SK-N-SH treated with all-trans-retinoic acid at 6 μM for 48 hours (cell line): ENCODE results near the gene MRTFA.
A peak's percentile ranks its signal among the peaks of the same experiment; 100 is the strongest.

Source experiments
- ATAC-seq: fragments of 200-7000 bp; cut with Tn5 transposase; 3 replicates; pipeline ENCODE4 v1.9.1; 2020; ENCODE audit warnings: mild to moderate bottlenecking, moderate library complexity
- ARNTL ChIP-seq: fragments of 450-650 bp; formaldehyde crosslinking; IDR thresholded peaks from 2 replicates; pipeline ENCODE4 v1.5.0; 2020; ENCODE audit warnings: low read depth, mild to moderate bottlenecking, moderate library complexity, borderline replicate concordance
- BACH2 ChIP-seq: fragments of 250-450 bp; sonication (Bioruptor Pico); IDR thresholded peaks from 2 replicates; pipeline ENCODE4 v1.9.0; 2021; ENCODE audit warnings: mild to moderate bottlenecking, borderline replicate concordance
- CREB5 ChIP-seq: fragments of 250-450 bp; sonication (Bioruptor Pico); IDR thresholded peaks from 2 replicates; pipeline ENCODE4 v1.5.1; 2020; ENCODE audit warnings: low read depth, mild to moderate bottlenecking, moderate library complexity
- CSDC2 ChIP-seq: fragments of 250-450 bp; sonication (Bioruptor Pico); IDR thresholded peaks from 2 replicates; pipeline ENCODE4 v1.5.0; 2020; ENCODE audit warnings: mild to moderate bottlenecking, moderate library complexity
- CSRNP3 ChIP-seq: fragments of 250-450 bp; sonication (Bioruptor Pico); IDR thresholded peaks from 2 replicates; pipeline ENCODE4 v1.5.1; 2021; ENCODE audit warnings: mild to moderate bottlenecking, moderate library complexity
- ESRRG ChIP-seq: fragments of 250-450 bp; sonication (Bioruptor Pico); IDR thresholded peaks from 2 replicates; pipeline ENCODE4 v1.6.1; 2021; ENCODE audit warnings: mild to moderate bottlenecking
- GLIS3 ChIP-seq: fragments of 250-450 bp; sonication (Bioruptor Pico); IDR thresholded peaks from 2 replicates; pipeline ENCODE4 v1.5.0; 2020; ENCODE audit warnings: mild to moderate bottlenecking, moderate library complexity
- ISL1 ChIP-seq: fragments of 250-450 bp; sonication (Bioruptor Pico); IDR thresholded peaks from 2 replicates; pipeline ENCODE4 v2.1.2; 2022; ENCODE audit warnings: mild to moderate bottlenecking, moderate library complexity
- OSR1 ChIP-seq: fragments of 250-450 bp; sonication (Bioruptor Pico); IDR thresholded peaks from 2 replicates; pipeline ENCODE4 v1.8.0; 2022; ENCODE audit warnings: moderate library complexity, mild to moderate bottlenecking, inconsistent platforms
- PATZ1 ChIP-seq: fragments of 250-450 bp; sonication (Bioruptor Pico); IDR thresholded peaks from 2 replicates; pipeline ENCODE4 v1.8.0; 2020; ENCODE audit warnings: mild to moderate bottlenecking, moderate library complexity, borderline replicate concordance
- POU6F1 ChIP-seq: fragments of 250-450 bp; sonication (Bioruptor Pico); IDR thresholded peaks from 2 replicates; pipeline ENCODE4 v1.8.0; 2021; ENCODE audit warnings: low read depth, mild to moderate bottlenecking, moderate library complexity, borderline replicate concordance
- PPARA ChIP-seq: fragments of 250-450 bp; sonication (Bioruptor Pico); IDR thresholded peaks from 2 replicates; pipeline ENCODE4 v1.5.0; 2020; ENCODE audit warnings: mild to moderate bottlenecking, borderline replicate concordance
- RARB ChIP-seq: fragments of 250-450 bp; sonication (Bioruptor Pico); IDR thresholded peaks from 2 replicates; pipeline ENCODE4 v1.8.0; 2021; ENCODE audit warnings: mild to moderate bottlenecking, moderate library complexity
- SNAI2 ChIP-seq: fragments of 250-450 bp; sonication (Bioruptor Pico); IDR thresholded peaks from 2 replicates; pipeline ENCODE4 v1.5.0; 2020; ENCODE audit warnings: mild to moderate bottlenecking, moderate library complexity
- TCF4 ChIP-seq: fragments of 250-450 bp; sonication (Bioruptor Pico); IDR thresholded peaks from 2 replicates; pipeline ENCODE4 v1.8.0; 2021; ENCODE audit warnings: mild to moderate bottlenecking, moderate library complexity, borderline replicate concordance
- TSHZ2 ChIP-seq: fragments of 250-450 bp; sonication (Bioruptor Pico); IDR thresholded peaks from 2 replicates; pipeline ENCODE4 v1.5.0; 2020; ENCODE audit warnings: mild to moderate bottlenecking, moderate library complexity
- ZC3H10 ChIP-seq: fragments of 250-450 bp; sonication (Bioruptor Pico); IDR thresholded peaks from 2 replicates; pipeline ENCODE4 v1.5.1; 2021; ENCODE audit warnings: mild to moderate bottlenecking, moderate library complexity
- ZFP3 ChIP-seq: fragments of 250-450 bp; sonication (Bioruptor Pico); IDR thresholded peaks from 2 replicates; pipeline ENCODE4 v1.5.0; 2020; ENCODE audit warnings: mild to moderate bottlenecking, moderate library complexity
- ZFP30 ChIP-seq: fragments of 450-650 bp; formaldehyde crosslinking; IDR thresholded peaks from 2 replicates; pipeline ENCODE4 v1.5.0; 2022; ENCODE audit warnings: mild to moderate bottlenecking, moderate library complexity
- ZNF565 ChIP-seq: fragments of 450-650 bp; formaldehyde crosslinking; conservative IDR thresholded peaks from 2 replicates; pipeline ENCODE4 v1.5.0; 2020; ENCODE audit warnings: low read depth, mild to moderate bottlenecking, moderate library complexity
- ZNF70 ChIP-seq: fragments of 450-650 bp; formaldehyde crosslinking; IDR thresholded peaks from 2 replicates; pipeline ENCODE4 v1.5.0; 2020; ENCODE audit warnings: mild to moderate bottlenecking, moderate library complexity
- ZNF8 ChIP-seq: fragments of 450-650 bp; formaldehyde crosslinking; IDR thresholded peaks from 2 replicates; pipeline ENCODE4 v1.5.0; 2020; ENCODE audit warnings: mild to moderate bottlenecking, moderate library complexity

MRTFA gene

GRCh38 chr22:40526960-40527359 is 109.6 kb downstream of the MRTFA start:
- no peak for TF ChIP-seq POU6F1 (CRISPR knock-in tag)
- TF ChIP-seq ZFP30 (CRISPR knock-in tag) = no peak
- TF ChIP-seq RARB (CRISPR knock-in tag) = no peak
- no peak for TF ChIP-seq PATZ1 (CRISPR knock-in tag)
- no peak for TF ChIP-seq ZFP3
- no peak for TF ChIP-seq CSRNP3
- TF ChIP-seq ZNF70 = no peak
- no peak for TF ChIP-seq CREB5
- TF ChIP-seq BACH2 (CRISPR knock-in tag) = no peak
- TF ChIP-seq ARNTL (CRISPR knock-in tag) = no peak
- no peak for TF ChIP-seq GLIS3
- TF ChIP-seq ESRRG (CRISPR knock-in tag) = no peak
- TF ChIP-seq, all 23 proteins: peak for 0
- ATAC-seq = no peak

GRCh38 chr22:40525250-40525884 is 111.2 kb downstream of the MRTFA start:
- TF ChIP-seq GLIS3 = no peak
- TF ChIP-seq ISL1 (CRISPR knock-in tag) = no peak
- TF ChIP-seq ZFP3 = no peak
- TF ChIP-seq TSHZ2 = no peak
- TF ChIP-seq TCF4 (CRISPR knock-in tag) = no peak
- no peak for TF ChIP-seq OSR1 (CRISPR knock-in tag)
- TF ChIP-seq, all 23 proteins: peak for 0
- ATAC-seq = peak; percentile 54

GRCh38 chr22:40524392-40525249 is 111.9 kb downstream of the MRTFA start:
- ATAC-seq = no peak
- no peak for TF ChIP-seq RARB (CRISPR knock-in tag)
- TF ChIP-seq ZC3H10 (CRISPR knock-in tag) = no peak
- no peak for TF ChIP-seq PPARA (CRISPR knock-in tag)
- TF ChIP-seq CSDC2 (CRISPR knock-in tag) = no peak
- no peak for TF ChIP-seq ZNF8 (CRISPR knock-in tag)
- no peak for TF ChIP-seq BACH2 (CRISPR knock-in tag)
- TF ChIP-seq ZNF565 (CRISPR knock-in tag) = no peak
- no peak for TF ChIP-seq ESRRG (CRISPR knock-in tag)
- TF ChIP-seq ZFP30 (CRISPR knock-in tag) = no peak
- TF ChIP-seq ZFP3 = no peak
- TF ChIP-seq CREB5 = no peak
- no peak for TF ChIP-seq SNAI2 (CRISPR knock-in tag)
- TF ChIP-seq TSHZ2 = no peak
- no peak for TF ChIP-seq ARNTL (CRISPR knock-in tag)
